Activated CD4-positive, alpha-beta T cell treated with anti-CD3 and anti-CD28 coated beads for 4 hours (primary cell): Measurements from ENCODE around the gene MBOAT2.

Experiments
- DNase-seq, 2 donors: peaks; one replicate each; pipeline ENCODE4 v3.0.0-alpha.2; 2020

The MBOAT2 gene

GRCh38 chr2:8805278-8806210 is 197.9 kb downstream of the MBOAT2 start:
- no peak for DNase-seq

GRCh38 chr2:8803658-8804379 is 199.7 kb downstream of the MBOAT2 start:
- peak in 1 of 2 donors; percentile 4 for DNase-seq

GRCh38 chr2:8802741-8803140 is 200.7 kb downstream of the MBOAT2 start:
- DNase-seq: no peak
